GM20431 (cell line): ENCODE data around the gene HEATR5A.
"Not testable (repeated sequence)": the region's sequence is repeated elsewhere in the genome, so short reads cannot be mapped to it uniquely, and the experiment has no call there.

Source experiments
- in situ Hi-C: fragments of 300-500 bp; cut with MseI, MboI; formaldehyde crosslinking; loops from one replicate; pipeline ENCODE4 v1.15.0; 2020; ENCODE audit warnings: low sequenced_read_pairs; ENCODE audit not compliant: unreplicated experiment

The HEATR5A gene

GRCh38 chr14:31339743-31340142 is 80.6 kb downstream of the HEATR5A start:
- in situ Hi-C loops: no loop called here

DNA sequence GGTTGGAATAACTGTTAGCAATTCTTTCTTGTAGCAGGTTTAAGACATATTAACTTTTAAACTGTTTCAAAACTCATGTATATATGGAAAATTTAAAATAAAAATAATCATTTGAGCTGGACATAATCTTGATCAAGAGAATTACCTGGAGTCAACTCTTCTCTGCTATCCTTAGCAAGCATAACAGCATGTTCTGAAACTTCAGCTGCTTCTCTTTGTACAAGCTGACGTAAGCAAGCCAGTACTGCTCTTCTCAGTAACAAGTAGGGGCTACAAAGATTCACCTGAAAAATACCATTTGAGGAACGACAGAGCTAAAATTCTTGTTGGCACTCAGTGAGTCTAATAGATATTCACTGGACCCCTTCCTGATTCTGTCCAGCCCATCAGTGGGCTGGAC is 83.0 kb downstream of the HEATR5A start:
- in situ Hi-C loops: no loop called here

GRCh38 chr14:31336646-31337045 is 83.7 kb downstream of the HEATR5A start:
- in situ Hi-C loops: no loop called here

DNA sequence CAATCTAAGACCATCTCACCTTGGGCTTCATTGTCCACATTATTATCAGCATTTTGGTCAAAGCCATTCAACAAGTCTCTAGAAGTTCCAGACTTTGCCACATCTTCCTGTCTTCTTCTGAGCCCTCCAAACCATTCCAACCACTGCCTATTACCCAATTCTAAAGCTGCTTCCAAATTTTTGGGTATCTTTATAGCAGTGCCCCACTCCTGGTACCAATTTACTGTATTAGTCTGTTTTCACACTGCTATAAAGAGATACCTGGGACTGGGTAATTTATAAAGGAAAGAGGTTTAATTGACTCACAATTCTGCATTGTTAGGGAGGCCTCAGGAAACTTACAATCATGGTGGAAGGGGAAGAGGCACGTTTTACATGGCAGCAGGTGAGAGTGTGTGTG is 89.0 kb downstream of the HEATR5A start:
- in situ Hi-C loops: not testable (repeated sequence)

DNA sequence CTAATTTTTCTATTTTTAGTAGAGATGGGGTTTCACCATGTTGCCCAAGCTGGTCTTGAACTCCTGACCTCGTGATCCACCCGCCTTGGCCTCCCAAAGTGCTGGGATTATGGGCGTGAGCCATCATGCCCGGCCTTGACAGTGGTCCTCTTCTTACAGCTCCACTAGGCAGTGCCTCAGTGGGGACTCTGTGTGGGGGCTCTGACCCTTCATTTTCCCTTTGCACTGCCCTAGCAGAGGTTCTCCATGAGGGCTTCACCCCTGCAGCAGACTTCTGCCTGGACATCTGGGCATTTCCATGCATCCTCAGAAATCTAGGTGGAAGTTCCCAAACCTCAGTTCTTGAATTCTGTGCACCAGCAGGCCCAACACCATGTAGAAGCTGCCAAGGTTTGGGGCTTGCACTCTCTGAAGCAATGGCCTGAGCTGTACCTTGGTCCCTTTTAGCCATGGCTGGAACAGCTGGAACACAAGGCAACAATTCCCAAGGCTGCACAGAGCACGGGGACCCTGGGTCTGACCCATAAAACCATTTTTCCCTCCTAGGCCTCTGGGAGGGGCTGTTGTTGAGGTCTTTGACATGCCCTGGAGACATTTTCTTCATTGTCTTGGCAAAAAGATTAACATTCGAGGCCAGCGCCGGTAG is 90.4 kb downstream of the HEATR5A start:
- in situ Hi-C loops: not testable (repeated sequence)

DNA sequence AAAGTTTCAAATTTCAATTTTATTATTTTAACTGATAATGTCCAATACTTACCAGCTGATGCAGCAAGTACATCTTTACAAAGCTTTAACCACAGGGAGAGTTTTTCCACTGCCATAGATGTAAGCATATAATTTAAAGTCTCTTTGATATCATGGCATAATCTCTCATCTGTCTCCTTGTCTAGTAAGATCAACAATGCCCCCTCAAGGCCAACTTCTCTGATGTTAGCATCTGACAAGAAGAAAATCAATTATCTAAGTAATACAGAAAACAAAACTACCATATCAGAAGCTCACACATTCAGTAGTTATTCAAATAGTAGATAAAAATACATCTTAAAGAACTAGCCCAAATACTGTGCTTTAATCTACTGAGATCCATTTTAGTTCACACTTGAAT is 94.2 kb downstream of the HEATR5A start:
- in situ Hi-C loops: no loop called here

DNA sequence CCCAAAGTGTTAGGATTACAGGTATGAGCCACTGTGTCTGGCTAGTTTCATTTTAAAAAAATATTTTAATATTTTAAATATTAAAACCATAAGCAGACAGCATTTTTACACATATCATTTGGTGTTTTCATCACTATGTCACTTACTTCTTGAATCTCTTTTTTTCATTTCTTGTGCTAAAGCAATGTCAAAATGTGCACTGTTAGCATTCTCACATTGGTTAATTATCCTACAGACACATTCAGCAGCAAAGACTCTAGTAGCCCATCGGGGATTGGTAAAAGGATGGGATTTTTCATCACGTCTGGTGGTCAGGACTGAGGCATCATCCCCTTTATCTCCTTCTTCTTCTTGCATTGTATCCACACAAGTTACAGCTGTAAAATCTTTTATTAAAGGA is 96.9 kb downstream of the HEATR5A start:
- in situ Hi-C loops: no loop called here

DNA sequence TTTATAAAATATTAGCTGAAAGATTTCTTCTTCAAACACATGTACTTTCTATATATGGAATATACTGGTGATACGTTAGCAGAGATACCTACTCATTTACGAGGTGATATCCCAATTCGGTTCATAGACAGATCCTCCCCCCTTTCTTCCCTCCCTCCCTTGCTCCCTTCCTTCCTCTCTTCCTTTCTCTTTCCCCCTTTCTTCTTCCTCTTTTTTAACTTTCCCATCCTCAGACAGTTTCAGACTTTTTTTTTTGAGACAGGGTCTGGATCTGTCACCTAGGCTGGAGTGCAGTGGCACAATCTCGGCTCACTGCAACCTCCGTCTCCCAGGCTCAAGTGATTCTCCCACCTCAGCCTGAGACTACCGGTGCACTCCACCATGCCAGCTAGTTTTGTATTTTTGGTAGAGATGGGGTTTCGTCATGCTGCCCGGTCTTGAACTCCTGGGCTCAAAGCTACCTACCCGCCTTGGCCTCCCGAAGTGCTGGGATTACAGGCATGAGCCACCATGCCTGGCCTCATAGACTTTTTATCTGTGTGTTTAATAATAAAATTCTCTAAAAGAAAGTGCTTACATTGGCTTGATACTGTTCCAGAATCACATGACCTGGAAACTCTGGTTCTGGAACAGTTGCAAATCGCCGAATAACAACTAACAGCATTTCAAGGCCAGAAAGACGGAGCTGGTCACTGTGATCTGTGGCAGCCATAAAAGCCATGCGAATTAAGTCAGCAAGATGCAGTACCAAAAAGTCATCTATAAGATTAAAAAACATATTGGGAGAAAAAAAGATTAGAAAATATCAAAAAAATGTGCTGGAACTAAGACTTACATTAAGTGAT is 99.2 kb downstream of the HEATR5A start:
- in situ Hi-C loops: no loop called here

DNA sequence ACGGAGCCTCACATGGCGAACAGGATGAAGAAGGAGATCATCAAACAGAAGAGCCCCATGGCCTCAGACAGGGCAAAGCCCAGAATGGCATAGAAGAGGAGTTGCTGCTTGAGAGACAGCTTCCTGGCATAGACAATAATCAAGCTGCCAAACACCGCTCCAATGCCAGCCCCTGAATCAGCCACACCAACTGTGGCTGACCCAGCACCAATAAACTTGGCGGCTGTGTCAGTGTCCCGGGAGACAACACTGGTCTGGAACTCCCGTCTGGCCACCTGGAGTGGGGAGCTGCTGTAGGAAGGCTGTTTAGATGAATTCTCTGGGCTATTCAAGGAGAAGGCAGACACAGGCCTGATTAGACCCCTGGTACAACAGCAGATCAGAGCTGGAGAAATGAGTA is 100.1 kb downstream of the HEATR5A start:
- in situ Hi-C loops: no loop called here

GRCh38 chr14:31319701-31320100 is 100.6 kb downstream of the HEATR5A start:
- in situ Hi-C loops: no loop called here

GRCh38 chr14:31312934-31313333 is 107.4 kb downstream of the HEATR5A start:
- in situ Hi-C loops: no loop called here

DNA sequence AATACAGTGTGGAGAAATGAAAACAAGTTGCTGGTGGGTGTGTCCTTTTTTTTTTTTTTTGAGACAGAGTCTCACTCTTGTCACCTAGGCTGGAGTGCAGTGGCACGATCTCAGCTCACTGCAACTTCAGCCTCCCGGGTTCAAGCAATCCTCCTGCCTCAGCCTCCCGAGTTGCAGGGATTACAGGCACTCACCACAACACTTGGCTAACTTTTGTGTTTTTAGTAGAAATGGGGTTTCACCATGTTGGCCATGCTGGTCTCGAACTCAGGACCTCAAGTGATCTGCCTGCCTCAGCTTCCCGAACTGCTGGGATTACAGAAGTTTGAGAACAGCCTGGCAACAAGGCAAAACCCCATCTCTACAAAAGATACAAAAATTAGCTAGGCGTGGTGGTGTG is 108.0 kb downstream of the HEATR5A start:
- in situ Hi-C loops: not testable (repeated sequence)

- in situ Hi-C loops: no loop called here
Observed at GRCh38 chr14:31307618-31308017, 112.7 kb downstream of the HEATR5A start.

- in situ Hi-C loops: no loop called here
Observed at GRCh38 chr14:31307198-31307597, 113.2 kb downstream of the HEATR5A start.

- in situ Hi-C loops: no loop called here
Observed at GRCh38 chr14:31303654-31304053, 116.7 kb downstream of the HEATR5A start.

- in situ Hi-C loops: no loop called here
Observed at GRCh38 chr14:31300883-31301282, 119.5 kb downstream of the HEATR5A start.

DNA sequence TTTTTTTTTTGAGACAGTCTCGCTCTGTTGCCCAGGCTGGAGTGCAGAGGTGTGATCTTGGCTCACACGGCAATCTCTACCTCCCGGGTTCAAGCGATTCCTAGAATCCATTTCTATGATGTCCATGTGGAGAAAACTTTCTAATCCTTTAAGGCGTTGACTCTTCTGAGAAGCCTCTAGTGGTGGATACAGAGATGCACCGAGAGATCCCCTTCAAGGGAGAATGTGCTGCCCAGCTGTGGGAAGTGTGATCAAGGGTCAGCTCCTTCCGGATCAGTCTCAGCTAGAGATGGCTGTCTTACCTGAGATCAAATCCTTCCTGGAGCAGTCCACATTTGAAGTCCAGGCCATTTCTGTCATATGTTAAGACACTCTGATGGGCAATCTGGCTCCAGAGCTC is 120.1 kb downstream of the HEATR5A start:
- in situ Hi-C loops: no loop called here

- in situ Hi-C loops: no loop called here
Observed at GRCh38 chr14:31297701-31298344, 122.5 kb downstream of the HEATR5A start.

- in situ Hi-C loops: no loop called here
Observed at GRCh38 chr14:31297112-31297511, 123.2 kb downstream of the HEATR5A start.

DNA sequence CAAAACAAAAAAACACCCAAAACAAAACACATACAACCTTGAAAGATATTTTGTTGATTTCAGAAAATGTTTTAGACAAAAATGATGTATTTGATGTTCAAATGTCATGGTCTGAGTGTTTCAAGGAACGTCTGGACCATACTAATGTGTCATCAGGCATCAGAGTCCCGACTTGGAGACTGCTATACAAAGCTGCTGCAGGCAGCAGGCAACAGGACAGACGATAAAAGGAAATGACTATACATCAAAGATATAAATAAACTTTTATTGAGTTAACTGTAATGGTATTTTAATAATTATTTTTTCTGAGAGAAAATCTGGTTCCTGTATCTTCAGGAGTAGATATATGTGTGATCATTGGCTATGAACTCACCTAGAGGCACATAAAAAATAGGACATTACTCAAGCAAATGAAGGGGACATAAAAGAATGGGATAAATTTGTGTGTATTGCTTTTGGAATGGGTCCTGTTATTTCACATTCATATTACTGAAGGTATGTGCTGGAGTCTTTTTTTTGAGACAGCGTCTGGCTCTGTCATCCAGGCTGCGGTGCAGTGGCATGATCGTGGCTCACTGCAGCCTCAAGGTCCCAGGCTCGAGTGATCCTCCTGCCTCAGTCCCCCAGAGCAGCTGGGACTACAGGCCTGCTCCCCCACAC is 125.5 kb downstream of the HEATR5A start:
- in situ Hi-C loops: no loop called here
